NCI-H2171 treated with DMSO at 0.1 percent for 48 hours (cell line): ENCODE results near the gene INSM1.

Experiments
- DNase-seq: peaks from one replicate; lab custom pipeline; 2025; lab: John Stamatoyannopoulos, UW

Gene INSM1

GRCh38 chr20:20362774-20363433 is 5.0 kb upstream of the INSM1 start:
- DNase-seq, result peak; percentile 93

- peak; percentile 40 for DNase-seq
Measured at GRCh38 chr20:20363434-20363798, 4.5 kb upstream of the INSM1 start.

GRCh38 chr20:20363799-20364592 is 3.9 kb upstream of the INSM1 start:
- no peak for DNase-seq

GRCh38 chr20:20364593-20365479 is 3.1 kb upstream of the INSM1 start:
- DNase-seq, result no peak

GRCh38 chr20:20365480-20366161 is 2.3 kb upstream of the INSM1 start:
- no peak for DNase-seq

GRCh38 chr20:20366551-20366875 is 1.4 kb upstream of the INSM1 start:
- DNase-seq, result no peak

- DNase-seq, result no peak
Measured at GRCh38 chr20:20366876-20367574, 879 bp upstream of the INSM1 start.

- peak; percentile 43 for DNase-seq
Measured at GRCh38 chr20:20368418-20369249, 730 bp downstream of the INSM1 start.

- DNase-seq, result peak; percentile 64
Measured at GRCh38 chr20:20369250-20370093, 1.6 kb downstream of the INSM1 start.

GRCh38 chr20:20370094-20370575 is 2.2 kb downstream of the INSM1 start:
- DNase-seq, result peak; percentile 80

- DNase-seq, result no peak
Measured at GRCh38 chr20:20371083-20371482, 3.2 kb downstream of the INSM1 start.

GRCh38 chr20:20371681-20372080 is 3.8 kb downstream of the INSM1 start:
- DNase-seq, result no peak

- DNase-seq, result peak; percentile 95
Measured at GRCh38 chr20:20373091-20373571, 5.2 kb downstream of the INSM1 start.

- DNase-seq, result peak; percentile 98
Measured at GRCh38 chr20:20375862-20376261, 8.0 kb downstream of the INSM1 start.

- DNase-seq, result no peak
Measured at GRCh38 chr20:20386192-20386591, 18.3 kb downstream of the INSM1 start.

GRCh38 chr20:20390393-20390792 is 22.5 kb downstream of the INSM1 start:
- no peak for DNase-seq

GRCh38 chr20:20391115-20391514 is 23.2 kb downstream of the INSM1 start:
- DNase-seq, result no peak

- no peak for DNase-seq
Measured at GRCh38 chr20:20391766-20392165, 23.9 kb downstream of the INSM1 start.
